ENCODE results near the gene LPCAT1.

LPCAT1 gene

GRCh38 chr5:1421521-1422341 lies 102.0 kb downstream of the LPCAT1 start:
- DNase-seq (ENCODE audit: low read depth): no peak

GRCh38 chr5:1420211-1421195 lies 103.3 kb downstream of the LPCAT1 start:
- DNase-seq (ENCODE audit: low read depth): no peak

- no peak for DNase-seq (ENCODE audit: low read depth)
Observed at GRCh38 chr5:1419476-1420210, 104.1 kb downstream of the LPCAT1 start.

- DNase-seq (ENCODE audit: low read depth): no peak
Observed at GRCh38 chr5:1418921-1419280, 104.9 kb downstream of the LPCAT1 start.

GRCh38 chr5:1418238-1418920 lies 105.4 kb downstream of the LPCAT1 start:
- DNase-seq (ENCODE audit: low read depth): no peak

- DNase-seq (ENCODE audit: low read depth): no peak
Observed at GRCh38 chr5:1417586-1418225, 106.1 kb downstream of the LPCAT1 start.

- DNase-seq (ENCODE audit: low read depth): no peak
Observed at GRCh38 chr5:1416856-1417469, 106.8 kb downstream of the LPCAT1 start.

- DNase-seq (ENCODE audit: low read depth): no peak
Observed at GRCh38 chr5:1415626-1416360, 108.0 kb downstream of the LPCAT1 start.

- DNase-seq (ENCODE audit: low read depth): no peak
Observed at GRCh38 chr5:1415059-1415425, 108.7 kb downstream of the LPCAT1 start.

GRCh38 chr5:1414311-1415058 lies 109.3 kb downstream of the LPCAT1 start:
- no peak for DNase-seq (ENCODE audit: low read depth)

- DNase-seq (ENCODE audit: low read depth): no peak
Observed at GRCh38 chr5:1413611-1414241, 110.0 kb downstream of the LPCAT1 start.

- no peak for DNase-seq (ENCODE audit: low read depth)
Observed at GRCh38 chr5:1413211-1413610, 110.5 kb downstream of the LPCAT1 start.

- no peak for DNase-seq (ENCODE audit: low read depth)
Observed at GRCh38 chr5:1412621-1413020, 111.1 kb downstream of the LPCAT1 start.

GRCh38 chr5:1412163-1412562 lies 111.6 kb downstream of the LPCAT1 start:
- no peak for DNase-seq (ENCODE audit: low read depth)
